ENCODE results near the gene TRIP6. TPM values are rescaled to one million over a fixed set of nuclear protein-coding genes. Genes with fewer than 3 reads are reported as not detected.

Gene TRIP6
- total RNA-seq, 4 donors from 2014 or later: 66.3 to 113 (median 80.7) TPM

DNA sequence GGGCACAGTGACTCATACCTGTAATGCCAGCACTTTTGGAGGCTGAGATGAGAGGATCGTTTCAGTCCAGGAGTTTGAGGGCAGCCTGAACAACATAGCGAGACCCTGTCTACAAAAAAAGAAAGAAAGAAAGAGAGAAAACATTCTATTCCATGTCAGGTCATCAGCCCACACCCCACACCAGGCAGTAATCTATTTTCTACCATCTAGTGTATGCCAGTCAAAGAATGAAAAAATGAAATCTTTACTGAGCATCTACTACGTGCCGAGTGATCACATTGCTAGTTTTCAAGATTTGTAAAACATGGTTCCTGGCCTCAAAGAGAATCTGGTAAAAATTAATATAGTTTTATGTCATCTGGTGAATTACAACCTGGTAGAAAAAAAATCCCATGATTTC is 36.8 kb upstream of the TRIP6 start:
- Histone ChIP-seq H3K4me1 (peaks cover 24% of the 10 kb centered on the region), H3K36me3 (no peaks in the 10 kb centered on the region), H3K4me3 (no peak overlapping the region), H3K27me3 (peaks cover 5% of the 10 kb centered on the region), H3K27ac (no peak overlapping the region), H3K9me3 (no peaks in the 10 kb centered on the region)
- no peak for DNase-seq (ENCODE audit: low spot score in 2 of 2)
- no peak for TF ChIP-seq POLR2A (IDR thresholded peaks at IDR 0.05)
- no peak for TF ChIP-seq POLR2AphosphoS5 (IDR thresholded peaks at IDR 0.05)
- no peak for TF ChIP-seq EP300 (IDR thresholded peaks at IDR 0.05)
- no peak for TF ChIP-seq CTCF (IDR thresholded peaks at IDR 0.05)
- 52% methylated on average over 4 of the region's 4 CpGs for WGBS

GRCh38 chr7:100832281-100832633 is 34.9 kb upstream of the TRIP6 start:
- H3K27me3 ChIP-seq: peaks cover 4% of the 10 kb centered on the region
- no peak overlapping the region for H3K27ac ChIP-seq
- no peak for TF ChIP-seq CTCF (IDR thresholded peaks at IDR 0.05)
- TF ChIP-seq EP300 (IDR thresholded peaks at IDR 0.05): no peak
- TF ChIP-seq POLR2A (IDR thresholded peaks at IDR 0.05): no peak
- TF ChIP-seq POLR2AphosphoS5 (IDR thresholded peaks at IDR 0.05): no peak
- 89% methylated on average over 5 of the region's 5 CpGs for WGBS
- no peak overlapping the region for H3K4me3 ChIP-seq
- no peak for DNase-seq (ENCODE audit: low spot score in 2 of 2)
- H3K9me3 ChIP-seq: no peaks in the 10 kb centered on the region
- peaks cover 24% of the 10 kb centered on the region for H3K4me1 ChIP-seq
- no peaks in the 10 kb centered on the region for H3K36me3 ChIP-seq

DNA sequence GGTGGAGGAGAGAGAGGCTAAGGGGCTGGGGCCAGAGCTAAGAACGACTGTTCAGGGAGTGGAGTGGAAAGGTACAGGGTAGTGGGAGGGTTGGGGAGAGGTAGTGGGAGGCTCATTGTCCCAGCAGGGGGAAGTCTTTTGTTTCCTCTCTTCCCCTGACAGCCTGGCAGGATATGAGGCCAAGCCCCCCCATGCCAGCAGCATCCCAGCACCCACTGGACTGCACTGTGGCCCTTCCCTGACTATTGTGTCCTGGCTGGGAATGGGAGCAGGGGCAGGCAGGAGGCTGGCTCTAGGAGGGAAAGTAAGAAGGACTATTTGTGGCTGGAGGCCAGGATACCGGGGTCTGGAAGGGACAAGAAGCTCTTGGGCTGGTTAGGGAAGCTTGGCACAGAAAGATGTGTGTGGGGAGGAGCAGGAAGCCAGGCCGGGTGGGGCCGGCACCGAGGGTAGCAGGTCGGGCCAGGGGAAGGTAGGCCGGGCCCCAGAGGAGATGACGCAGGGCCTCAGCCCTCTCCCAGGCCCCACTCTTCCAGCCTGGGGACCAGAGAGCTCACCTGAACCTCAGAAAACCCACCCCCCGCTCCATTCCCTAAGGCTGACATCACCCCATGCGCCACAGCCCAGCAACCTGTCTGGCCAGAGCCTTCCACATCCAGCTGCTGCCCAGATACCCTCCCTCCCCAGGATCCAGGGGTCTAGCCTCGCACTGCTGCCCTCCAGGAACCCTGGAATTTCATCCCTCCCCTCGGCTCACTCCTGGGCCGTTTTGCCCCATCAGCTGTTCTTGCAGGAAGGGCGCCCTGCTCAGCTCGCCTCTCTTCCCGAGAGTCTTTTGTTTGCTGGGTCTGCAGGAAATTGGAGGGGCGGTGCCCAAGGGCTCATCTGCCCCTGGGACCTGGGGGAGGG is 31.0 kb upstream of the TRIP6 start:
- TF ChIP-seq CTCF (IDR thresholded peaks at IDR 0.05) (no peak), POLR2AphosphoS5 (IDR thresholded peaks at IDR 0.05) (no peak), POLR2A (IDR thresholded peaks at IDR 0.05) (no peak), EP300 (IDR thresholded peaks at IDR 0.05) (no peak)
- Histone ChIP-seq H3K9me3 (no peaks in the 10 kb centered on the region), H3K27me3 (no peaks in the 10 kb centered on the region), H3K27ac (peak overlapping the region; percentile 80), H3K36me3 (no peaks in the 10 kb centered on the region), H3K4me3 (peak overlapping the region; percentile 40), H3K4me1 (peaks cover 19% of the 10 kb centered on the region)
- WGBS: 33% methylated on average over 12 of the region's 17 CpGs
- peak in 1 of 2 donors; percentile 80 for DNase-seq (ENCODE audit: low spot score in 2 of 2)

GRCh38 chr7:100836812-100837098 is 30.4 kb upstream of the TRIP6 start:
- no peak for DNase-seq (ENCODE audit: low spot score in 2 of 2)
- Histone ChIP-seq H3K27ac (peak overlapping the region; percentile 80), H3K36me3 (no peaks in the 10 kb centered on the region), H3K27me3 (no peaks in the 10 kb centered on the region), H3K4me3 (peak overlapping the region; percentile 40), H3K9me3 (no peaks in the 10 kb centered on the region), H3K4me1 (peaks cover 19% of the 10 kb centered on the region)
- TF ChIP-seq POLR2A (IDR thresholded peaks at IDR 0.05) (no peak), EP300 (IDR thresholded peaks at IDR 0.05) (no peak), CTCF (IDR thresholded peaks at IDR 0.05) (no peak)
- WGBS: 17% methylated on average over 6 of the region's 6 CpGs

DNA sequence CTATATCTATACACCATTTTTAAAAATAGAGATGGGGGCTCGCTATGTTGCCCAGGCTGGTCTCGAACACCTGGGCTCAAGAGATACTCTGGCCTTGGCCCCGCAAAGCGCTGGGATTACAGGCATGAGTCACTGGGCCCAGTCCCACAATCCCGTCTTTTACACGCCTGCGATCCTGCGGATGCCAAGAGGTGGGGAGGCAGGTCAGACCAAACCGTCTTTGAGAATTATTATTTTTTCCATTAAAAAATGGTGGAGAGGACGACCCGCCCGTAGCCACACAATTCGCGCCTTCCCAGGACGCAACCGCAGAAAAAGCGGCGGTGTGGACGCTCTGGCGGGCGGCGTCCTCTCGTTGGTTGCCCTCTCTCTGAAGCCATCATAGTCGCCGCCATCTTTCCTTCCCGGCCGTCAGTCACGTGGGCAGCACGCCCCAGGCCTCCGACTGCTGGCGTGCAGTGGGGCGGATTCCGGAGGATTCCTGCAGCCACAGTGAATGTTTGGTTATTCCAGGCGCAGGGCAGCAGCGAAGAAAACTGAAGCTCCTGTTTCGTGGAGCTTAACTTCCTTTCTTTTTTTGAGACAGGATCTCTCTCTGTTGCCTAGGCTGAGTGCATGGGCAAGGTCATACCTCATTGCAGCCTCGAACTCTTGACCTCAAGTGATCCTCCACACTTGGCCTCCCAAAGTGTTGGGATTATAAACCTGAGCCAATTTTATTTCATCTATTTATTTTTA is 29.9 kb upstream of the TRIP6 start:
- 2% methylated on average over 37 of the region's 37 CpGs for WGBS
- Histone ChIP-seq H3K27ac (peak overlapping the region; percentile 80), H3K4me1 (peaks cover 19% of the 10 kb centered on the region), H3K4me3 (peak overlapping the region; percentile 40), H3K27me3 (no peaks in the 10 kb centered on the region), H3K9me3 (no peaks in the 10 kb centered on the region), H3K36me3 (no peaks in the 10 kb centered on the region)
- DNase-seq (ENCODE audit: low spot score in 2 of 2): peak; percentile 95
- TF ChIP-seq POLR2AphosphoS5 (IDR thresholded peaks at IDR 0.05) (peak in 2 of 3 donors; percentile 88 to 90), CTCF (IDR thresholded peaks at IDR 0.05) (no peak)
